NCI-H128 (cell line): ENCODE measurements around the gene UBE2G2.

ENCODE experiments used
- DNase-seq: peaks from one replicate; lab custom pipeline; 2025; ENCODE audit not compliant: unreplicated experiment; lab: John Stamatoyannopoulos, UW

UBE2G2 gene

GRCh38 chr21:44766014-44766817 is 35.4 kb downstream of the UBE2G2 start:
- no peak for DNase-seq

GRCh38 chr21:44765231-44766013 is 36.2 kb downstream of the UBE2G2 start:
- no peak for DNase-seq

- DNase-seq = no peak
These were observed 37.0 kb downstream of the UBE2G2 start for GRCh38 chr21:44764319-44765230.

- DNase-seq = no peak
These were observed 37.9 kb downstream of the UBE2G2 start for GRCh38 chr21:44763451-44764318.

GRCh38 chr21:44763050-44763378 is 38.6 kb downstream of the UBE2G2 start:
- DNase-seq = no peak

- no peak for DNase-seq
These were observed 39.2 kb downstream of the UBE2G2 start for GRCh38 chr21:44762221-44763049.

- no peak for DNase-seq
These were observed 39.8 kb downstream of the UBE2G2 start for GRCh38 chr21:44761747-44762208.

- no peak for DNase-seq
These were observed 40.5 kb downstream of the UBE2G2 start for GRCh38 chr21:44761011-44761729.

GRCh38 chr21:44760376-44760775 is 41.2 kb downstream of the UBE2G2 start:
- DNase-seq = no peak

GRCh38 chr21:44759628-44760285 is 41.9 kb downstream of the UBE2G2 start:
- no peak for DNase-seq

- DNase-seq = no peak
These were observed 42.6 kb downstream of the UBE2G2 start for GRCh38 chr21:44758781-44759627.

GRCh38 chr21:44758141-44758561 is 43.5 kb downstream of the UBE2G2 start:
- no peak for DNase-seq

GRCh38 chr21:44757731-44758130 is 43.9 kb downstream of the UBE2G2 start:
- no peak for DNase-seq

GRCh38 chr21:44756423-44757185 is 45.0 kb downstream of the UBE2G2 start:
- no peak for DNase-seq

- no peak for DNase-seq
These were observed 46.4 kb downstream of the UBE2G2 start for GRCh38 chr21:44755227-44755626.

- no peak for DNase-seq
These were observed 48.3 kb downstream of the UBE2G2 start for GRCh38 chr21:44753357-44753756.
